ENCODE results near the gene MVB12B.

Gene MVB12B

DNA sequence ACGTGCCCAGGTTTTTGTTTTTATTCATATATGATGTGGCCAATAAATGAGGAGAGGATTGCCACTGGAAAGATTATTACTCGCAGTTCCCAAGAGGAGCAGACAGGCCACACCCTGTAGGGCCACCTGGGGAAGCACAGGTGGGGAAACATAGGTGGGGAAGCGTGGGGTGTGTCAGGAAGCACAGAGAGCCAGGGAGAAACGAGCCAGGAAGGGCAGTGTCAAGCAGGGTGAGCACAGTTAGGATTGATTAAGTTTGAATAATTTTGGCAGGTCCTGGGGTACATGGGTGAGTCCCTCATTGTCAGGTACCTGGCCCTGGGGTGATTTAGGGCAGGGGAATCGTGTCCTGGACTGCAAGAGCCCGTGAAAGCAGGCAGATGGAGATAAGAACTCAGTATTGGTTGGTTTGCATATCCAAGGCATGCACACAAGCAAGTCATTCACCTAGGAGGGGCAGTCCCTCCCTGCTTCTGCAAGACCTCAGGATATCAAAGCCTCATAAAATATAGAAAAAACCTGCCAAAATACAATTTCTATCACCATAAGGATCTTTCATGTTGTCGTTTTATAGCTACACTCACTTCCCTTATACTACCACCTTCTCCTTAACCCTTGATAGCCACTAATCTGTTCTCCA lies 22.4 kb downstream of the MVB12B start:
- DNase-seq (ENCODE audit: extremely low spot score, insufficient read length, low read depth) (no peak), FAIRE-seq (no peak)

GRCh38 chr9:126354887-126355770 lies 28.5 kb downstream of the MVB12B start:
- DNase-seq (ENCODE audit: extremely low spot score, insufficient read length, low read depth): no peak
- no peak for FAIRE-seq

- DNase-seq (ENCODE audit: extremely low spot score, insufficient read length, low read depth) (no peak), FAIRE-seq (no peak)
Measured at GRCh38 chr9:126357074-126357473, 30.4 kb downstream of the MVB12B start.

GRCh38 chr9:126360073-126360472 lies 33.4 kb downstream of the MVB12B start:
- DNase-seq (ENCODE audit: extremely low spot score, insufficient read length, low read depth): no peak
- FAIRE-seq: no peak

GRCh38 chr9:126361810-126362238 lies 35.2 kb downstream of the MVB12B start:
- no peak for FAIRE-seq
- no peak for DNase-seq (ENCODE audit: extremely low spot score, insufficient read length, low read depth)

GRCh38 chr9:126363250-126363649 lies 36.6 kb downstream of the MVB12B start:
- no peak for FAIRE-seq
- no peak for DNase-seq (ENCODE audit: extremely low spot score, insufficient read length, low read depth)

DNA sequence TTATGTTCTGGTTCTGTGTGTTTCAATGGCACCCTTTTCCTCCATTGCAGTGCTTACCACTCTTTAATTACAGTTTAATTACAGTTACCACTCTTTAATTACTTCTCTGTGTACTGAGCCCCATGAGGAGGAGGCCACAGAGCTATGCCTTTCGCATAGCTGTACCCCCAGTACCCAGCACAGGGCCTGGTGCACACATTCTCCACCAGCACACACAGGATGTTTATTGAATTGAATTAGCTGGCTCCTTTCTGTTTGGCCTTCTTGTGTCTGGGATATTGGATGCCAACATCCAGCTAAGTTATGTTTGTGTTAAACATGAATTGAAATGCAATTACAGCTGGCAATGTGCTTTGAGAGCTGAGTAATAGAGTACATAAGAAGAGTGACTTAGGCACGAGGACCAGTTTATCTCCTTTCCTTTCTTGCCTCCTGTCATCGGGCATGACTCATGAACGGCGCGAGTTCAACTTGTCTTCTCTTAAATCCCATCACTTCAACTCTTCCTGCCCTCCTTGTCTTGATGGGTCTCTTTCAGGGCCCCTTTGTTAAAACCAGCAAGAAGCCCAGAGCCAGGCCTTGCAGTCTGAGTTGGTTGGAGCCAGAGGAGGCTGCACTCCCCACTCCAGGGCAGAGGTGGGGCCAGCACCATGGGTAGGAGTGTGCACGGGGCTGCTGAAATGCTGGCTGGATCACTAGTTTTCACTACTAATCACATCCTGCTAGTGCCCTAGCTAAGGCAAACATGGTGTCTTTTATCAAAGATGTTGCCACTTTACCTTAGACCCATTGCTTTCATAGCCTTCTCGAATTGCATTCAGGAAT lies 37.4 kb downstream of the MVB12B start:
- FAIRE-seq: no peak
- DNase-seq (ENCODE audit: extremely low spot score, insufficient read length, low read depth): no peak

- FAIRE-seq (no peak), DNase-seq (ENCODE audit: extremely low spot score, insufficient read length, low read depth) (no peak)
Measured at GRCh38 chr9:126365780-126366179, 39.2 kb downstream of the MVB12B start.

DNA sequence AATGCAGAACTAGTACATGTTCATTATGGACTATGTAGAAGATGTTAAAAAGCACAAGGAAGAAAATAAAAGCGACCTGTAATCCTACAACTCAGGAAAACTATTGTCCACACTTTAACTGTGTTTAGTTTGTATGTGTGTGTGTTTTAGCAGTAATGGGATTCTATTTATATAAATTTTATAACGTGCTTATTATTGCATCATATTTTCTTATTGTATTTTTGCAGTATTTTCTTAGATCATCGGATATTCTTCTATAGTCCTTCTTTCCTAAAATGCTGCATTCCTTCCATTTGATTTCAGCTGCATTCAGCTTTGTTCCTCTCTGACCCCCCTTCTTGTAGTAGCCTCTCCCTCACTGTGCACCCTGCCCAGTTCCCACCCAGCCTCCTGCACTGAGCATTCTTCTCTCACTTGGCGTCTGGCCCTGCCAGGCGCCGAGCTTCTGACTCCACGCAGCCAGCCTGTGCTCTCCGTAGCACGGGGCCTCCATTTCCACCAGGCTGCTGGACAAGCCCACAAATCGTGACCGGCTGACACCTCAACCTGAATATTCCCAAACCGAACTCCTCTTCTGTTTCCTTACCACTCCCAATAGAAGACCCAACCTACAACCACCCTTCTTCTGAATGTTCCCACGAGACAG lies 39.9 kb downstream of the MVB12B start:
- FAIRE-seq (no peak), DNase-seq (ENCODE audit: extremely low spot score, insufficient read length, low read depth) (no peak)

DNA sequence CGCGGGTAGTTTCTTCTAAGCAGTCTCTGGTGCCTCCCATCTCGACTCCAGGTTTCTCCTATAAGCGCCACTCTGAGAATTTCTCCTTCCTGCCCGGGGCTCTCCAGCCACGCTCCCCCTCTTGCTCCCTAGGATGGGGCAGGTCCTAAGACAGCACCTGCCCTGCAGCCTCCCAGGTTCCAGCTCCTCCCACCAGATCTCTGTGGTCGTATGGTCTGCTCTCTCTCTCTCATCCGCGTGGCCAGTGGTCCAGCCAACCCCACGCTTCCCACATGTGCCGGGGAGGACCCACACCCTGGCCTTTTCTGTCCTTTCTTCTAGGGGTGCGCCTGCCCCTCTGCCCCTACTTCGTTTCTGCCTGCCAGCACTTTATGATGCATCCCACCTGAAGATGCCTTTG lies 40.5 kb downstream of the MVB12B start:
- FAIRE-seq (no peak), DNase-seq (ENCODE audit: extremely low spot score, insufficient read length, low read depth) (no peak)

DNA sequence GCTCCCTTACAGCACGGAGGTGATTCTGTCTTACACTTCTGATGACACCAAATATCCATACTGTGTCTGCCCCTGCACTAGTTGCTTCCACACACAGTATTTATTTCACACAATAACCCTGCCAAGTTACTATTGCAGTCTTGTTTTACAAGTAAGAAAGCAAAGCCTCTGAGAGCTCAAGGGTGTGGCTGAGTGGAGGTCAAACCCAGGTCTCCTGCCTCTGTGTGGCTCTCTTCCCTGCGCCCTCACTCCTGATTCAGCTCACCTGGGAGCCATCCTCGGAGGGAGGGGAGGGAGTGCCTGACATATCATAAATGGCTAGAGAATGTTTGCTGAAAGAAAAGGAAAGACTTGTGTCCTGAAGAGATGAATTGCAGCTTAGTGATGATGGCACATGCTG lies 41.0 kb downstream of the MVB12B start:
- no peak for DNase-seq (ENCODE audit: extremely low spot score, insufficient read length, low read depth)
- FAIRE-seq: no peak

DNA sequence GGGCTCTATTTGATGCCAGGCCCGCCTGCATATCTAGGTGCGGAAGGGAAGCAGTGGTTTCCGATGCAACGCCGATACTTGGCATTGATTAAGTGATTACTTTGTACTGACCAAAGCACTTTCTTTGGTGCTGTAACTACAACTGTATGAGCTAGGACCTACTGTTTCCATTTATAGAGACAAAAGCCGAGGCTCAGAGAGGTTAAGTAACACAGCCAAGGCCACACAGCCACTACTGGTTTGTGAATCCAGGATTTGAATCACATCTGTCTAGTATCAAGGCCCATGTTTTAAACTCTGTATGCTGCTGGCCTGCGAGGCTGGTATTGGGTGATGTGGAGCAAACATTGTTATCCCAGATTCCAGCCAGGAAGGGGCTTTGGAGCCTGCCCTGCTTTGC lies 41.4 kb downstream of the MVB12B start:
- no peak for FAIRE-seq
- no peak for DNase-seq (ENCODE audit: extremely low spot score, insufficient read length, low read depth)

DNA sequence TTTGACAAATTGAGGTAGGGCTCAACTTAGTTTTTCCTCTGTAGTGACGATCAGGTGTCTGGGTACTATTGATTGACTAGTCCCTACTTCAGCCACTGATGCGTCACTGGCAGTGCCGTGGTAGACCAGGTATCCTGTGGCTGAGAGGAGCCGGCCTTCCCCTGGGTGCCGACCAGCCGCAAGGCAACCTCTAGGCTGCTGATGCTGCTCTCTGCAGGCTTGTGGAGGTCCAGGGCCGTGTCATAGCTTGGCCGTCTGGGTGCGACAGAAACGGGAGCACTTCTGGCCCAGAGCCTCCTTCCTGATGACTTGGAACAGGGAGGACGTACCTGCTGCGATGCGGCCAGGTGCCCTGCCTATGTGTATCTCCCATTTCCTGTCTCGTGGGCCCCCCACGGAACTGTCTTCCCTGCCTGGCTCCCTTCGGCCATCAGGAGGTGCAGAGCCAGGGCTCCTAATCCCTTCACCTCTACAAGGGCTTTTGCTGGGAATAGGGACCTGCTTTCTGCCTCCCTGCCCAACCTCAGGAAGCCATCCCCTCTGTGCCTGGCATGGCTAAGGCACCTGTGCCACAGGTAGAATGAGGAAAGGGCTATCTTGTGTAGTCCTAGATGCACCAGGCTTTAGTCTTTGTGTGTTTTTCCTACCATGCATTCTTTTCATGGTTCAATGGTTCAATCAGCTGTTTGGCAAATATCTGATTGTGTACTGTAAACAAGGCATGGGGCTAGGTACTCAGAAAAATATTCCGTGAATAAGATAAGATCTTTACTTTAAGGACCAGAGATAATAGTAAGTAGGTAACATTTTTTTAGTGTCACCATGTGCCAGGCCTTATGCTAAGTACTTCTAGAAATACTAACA lies 44.6 kb downstream of the MVB12B start:
- DNase-seq (ENCODE audit: extremely low spot score, insufficient read length, low read depth) (no peak), FAIRE-seq (no peak)

DNA sequence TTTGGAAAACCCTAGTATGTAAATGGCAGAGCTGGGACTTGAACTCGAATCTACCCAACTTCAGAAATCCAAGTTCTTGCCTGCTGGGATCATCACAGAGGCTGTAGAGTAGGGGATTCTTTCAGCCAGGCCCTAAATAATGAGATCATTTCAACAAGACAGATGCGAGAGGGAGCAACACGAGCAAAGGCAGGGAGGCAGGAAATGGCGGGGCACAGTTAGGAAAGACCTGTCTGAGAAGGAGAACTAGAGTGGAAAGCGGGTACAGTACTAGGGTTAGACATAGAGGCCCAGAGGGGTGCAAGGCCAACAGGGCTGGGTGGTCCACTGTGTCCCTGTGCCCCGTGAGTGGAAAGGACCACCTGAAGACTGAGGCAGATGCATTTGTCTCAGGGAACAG lies 46.1 kb downstream of the MVB12B start:
- DNase-seq (ENCODE audit: extremely low spot score, insufficient read length, low read depth) (no peak), FAIRE-seq (no peak)

- FAIRE-seq: no peak
- DNase-seq (ENCODE audit: extremely low spot score, insufficient read length, low read depth): no peak
Measured at GRCh38 chr9:126373241-126373640, 46.6 kb downstream of the MVB12B start.

- FAIRE-seq (no peak), DNase-seq (ENCODE audit: extremely low spot score, insufficient read length, low read depth) (no peak)
Measured at GRCh38 chr9:126374366-126374781, 47.7 kb downstream of the MVB12B start.

DNA sequence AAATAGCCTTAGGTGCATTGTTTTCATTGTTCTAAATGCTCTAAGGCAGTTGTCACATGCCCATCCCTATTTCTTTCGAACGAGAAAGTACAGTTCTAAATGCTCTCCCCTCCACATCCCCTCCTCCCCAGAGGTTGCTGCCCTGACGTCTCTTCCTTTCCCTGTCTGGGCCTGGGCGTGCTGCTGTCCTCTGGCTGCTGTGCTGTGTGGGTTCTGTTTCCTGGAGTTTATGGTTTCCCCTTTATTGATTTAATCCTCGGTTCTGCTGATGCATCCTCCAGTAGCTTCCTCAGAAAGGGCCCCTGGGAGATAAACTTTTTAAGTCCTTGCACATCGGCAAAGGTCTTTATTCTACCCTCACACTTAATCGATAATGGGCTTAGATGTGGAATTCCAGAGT lies 48.8 kb downstream of the MVB12B start:
- FAIRE-seq: no peak
- no peak for DNase-seq (ENCODE audit: extremely low spot score, insufficient read length, low read depth)

GRCh38 chr9:126376311-126377175 lies 49.9 kb downstream of the MVB12B start:
- FAIRE-seq (no peak), DNase-seq (ENCODE audit: extremely low spot score, insufficient read length, low read depth) (no peak)

DNA sequence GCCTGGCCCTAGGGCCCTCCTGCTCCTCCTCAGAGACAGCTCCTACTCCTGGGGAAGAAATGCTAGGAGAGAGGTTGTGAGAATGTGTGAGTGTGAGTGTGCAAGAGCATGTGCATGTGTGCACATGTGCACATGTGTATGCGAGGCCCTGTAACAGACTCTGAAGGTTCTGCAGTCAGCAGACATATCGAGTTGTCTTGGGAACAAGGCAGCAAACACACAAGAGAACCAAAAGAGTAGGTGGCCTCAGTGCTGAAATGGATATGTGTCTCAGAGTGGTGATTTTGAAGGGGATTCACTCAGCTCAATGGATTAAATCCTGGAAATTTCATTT lies 50.5 kb downstream of the MVB12B start:
- FAIRE-seq: no peak

More for the DNA sequence above, 50.5 kb downstream of the MVB12B start:
- DNase-seq (ENCODE audit: extremely low spot score, insufficient read length, low read depth): no peak
